Superior temporal gyrus (tissue), 1 donor: ENCODE results near the gene MCM5.

Experiments
- DNase-seq: peaks from one replicate; pipeline ENCODE4 v3.0.0-alpha.2; 2016; ENCODE audit errors: extremely low spot score

The MCM5 gene

GRCh38 chr22:35473971-35474370 lies 74.0 kb downstream of the MCM5 start:
- DNase-seq, result no peak
